SIG-M5 (cell line): Measurements from ENCODE around the gene GPR156.

Experiments used
- DNase-seq: peaks from one replicate; lab custom pipeline; 2025; lab: John Stamatoyannopoulos, UW

Gene GPR156

GRCh38 chr3:120119846-120120510 lies 165.0 kb downstream of the GPR156 start:
- no peak for DNase-seq
